HG03354 (cell line): ENCODE measurements around the gene VAC14.
"Not testable (repeated sequence)": the region's sequence is repeated elsewhere in the genome, so short reads cannot be mapped to it uniquely, and the experiment has no call there.

Source experiments
- ATAC-seq: cut with Tn5 transposase; IDR thresholded peaks from one replicate; pipeline ENCODE4 v1.9.1; 2021; ENCODE audit warnings: mild to moderate bottlenecking; ENCODE audit not compliant: unreplicated experiment, poor library complexity, severe bottlenecking

VAC14 gene

DNA sequence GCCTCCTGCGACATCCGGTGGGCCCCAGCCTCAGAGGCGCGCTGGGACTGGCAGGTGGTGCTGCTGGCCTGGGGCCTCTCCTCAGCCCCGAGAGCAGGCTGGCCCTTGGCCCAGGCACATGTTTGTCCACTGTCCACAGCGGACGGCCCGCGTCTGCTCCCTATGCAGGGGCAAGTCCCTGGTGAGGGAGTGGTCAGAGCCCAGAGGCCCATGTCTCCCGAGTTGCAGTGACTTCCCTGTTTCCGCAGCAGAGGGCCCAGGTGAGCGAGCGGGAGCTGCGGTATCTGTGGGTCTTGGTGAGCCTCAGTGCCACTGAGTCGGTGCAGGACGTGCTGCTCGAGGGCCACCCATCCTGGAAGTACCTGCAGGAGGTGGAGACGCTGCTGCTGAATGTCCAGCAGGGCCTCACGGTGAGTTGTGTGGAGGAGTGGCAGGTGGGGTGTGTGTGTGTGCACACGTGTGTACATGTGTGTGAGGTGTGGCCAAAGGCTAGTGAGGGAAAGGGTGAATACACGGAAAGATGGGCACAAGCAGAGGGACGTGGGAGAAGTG, 144.2 kb downstream of the VAC14 start:
- no peak for ATAC-seq

- no peak for ATAC-seq
Measured at GRCh38 chr16:70656065-70656711, 144.8 kb downstream of the VAC14 start.

DNA sequence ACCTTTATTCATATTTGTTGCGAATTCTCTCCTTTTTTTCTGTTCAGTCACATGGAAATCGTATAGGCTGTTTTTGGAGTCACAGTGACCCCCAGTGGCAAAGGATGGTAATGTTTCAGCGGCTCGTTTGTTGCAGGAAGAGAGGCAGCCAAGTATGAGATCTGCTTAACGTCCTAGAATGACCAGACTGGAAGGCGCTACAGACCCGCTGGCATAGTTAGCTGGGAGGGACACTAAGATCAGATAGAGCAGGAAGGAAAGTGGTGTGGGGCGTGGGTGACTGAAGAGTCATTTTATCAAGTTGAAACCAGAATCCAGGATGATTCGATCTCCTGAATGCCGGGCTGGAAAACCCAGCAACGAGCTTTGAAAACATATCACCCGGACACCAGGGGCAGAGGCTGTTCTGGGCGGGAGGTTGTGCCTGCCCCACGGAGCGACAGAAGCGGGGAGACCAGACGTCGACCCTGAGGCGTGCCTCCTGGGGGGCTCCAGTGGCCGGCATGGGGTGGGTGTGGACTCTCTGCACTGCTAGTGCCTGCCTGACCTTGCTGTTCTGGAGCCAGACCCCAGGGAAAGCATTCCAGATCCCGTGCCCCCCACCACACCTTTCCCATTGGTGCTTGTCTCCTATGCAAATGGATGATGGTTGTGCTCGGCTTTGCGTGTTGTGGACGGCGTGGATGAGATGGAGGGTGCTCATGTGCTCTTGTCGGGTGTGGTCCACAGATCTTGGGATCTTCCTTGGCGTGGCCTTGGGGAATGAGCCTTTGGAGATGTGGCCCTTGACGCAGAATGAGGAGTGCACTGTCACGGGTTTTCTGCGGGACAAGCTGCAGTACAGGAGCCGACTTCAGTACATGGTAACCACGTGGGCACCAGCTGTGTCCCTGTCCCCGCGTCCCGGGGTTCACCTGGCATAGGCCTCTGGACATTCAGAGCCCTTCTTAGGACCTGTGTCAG, 146.9 kb downstream of the VAC14 start:
- peak; percentile 50 for ATAC-seq

GRCh38 chr16:70653406-70653805, 147.6 kb downstream of the VAC14 start:
- ATAC-seq = peak; percentile 12

GRCh38 chr16:70652322-70652721, 148.6 kb downstream of the VAC14 start:
- ATAC-seq = no peak

GRCh38 chr16:70651524-70651923, 149.4 kb downstream of the VAC14 start:
- ATAC-seq = no peak

DNA sequence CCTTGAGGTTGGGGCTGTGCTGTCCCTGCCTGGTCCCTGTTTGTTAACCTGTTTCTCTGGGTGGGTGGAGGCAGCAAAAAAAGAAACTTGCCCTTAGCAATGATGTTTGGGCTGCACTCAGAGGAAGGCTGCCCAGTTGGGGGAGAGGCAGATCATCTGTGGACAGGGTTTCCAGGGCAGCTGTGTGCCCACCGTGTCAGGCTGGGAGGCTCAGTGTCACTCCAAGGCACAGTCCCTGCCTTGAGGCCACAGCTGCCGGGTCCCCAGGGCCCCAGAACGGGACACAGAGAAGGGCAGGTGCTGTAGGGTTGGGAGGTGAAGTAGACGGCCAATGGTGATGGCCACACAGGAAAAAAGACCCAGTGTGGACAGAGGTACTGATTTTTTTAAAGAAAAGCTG, 150.7 kb downstream of the VAC14 start:
- ATAC-seq = no peak

- no peak for ATAC-seq
Measured at GRCh38 chr16:70649300-70649699, 151.7 kb downstream of the VAC14 start.

DNA sequence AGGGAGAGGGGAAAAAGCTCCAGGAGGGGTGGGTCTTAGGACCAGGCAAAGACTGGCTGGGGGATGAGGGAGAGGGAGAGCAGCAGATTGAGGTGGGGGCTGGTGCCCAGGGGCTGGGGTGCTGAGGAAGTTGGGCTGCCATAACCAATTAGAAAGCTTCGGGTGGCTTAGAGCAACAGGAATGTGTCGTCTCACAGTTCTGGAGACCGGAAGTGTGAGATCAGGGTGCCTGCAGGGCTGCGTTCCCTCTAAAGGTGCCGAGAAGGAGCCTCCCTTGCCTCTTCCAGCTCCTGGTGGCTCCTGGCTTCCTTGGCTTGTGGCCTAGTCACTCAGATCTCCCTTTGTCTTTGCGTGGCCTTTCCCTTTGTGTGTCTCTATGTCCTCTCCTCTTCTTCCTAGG, 152.4 kb downstream of the VAC14 start:
- ATAC-seq = no peak

DNA sequence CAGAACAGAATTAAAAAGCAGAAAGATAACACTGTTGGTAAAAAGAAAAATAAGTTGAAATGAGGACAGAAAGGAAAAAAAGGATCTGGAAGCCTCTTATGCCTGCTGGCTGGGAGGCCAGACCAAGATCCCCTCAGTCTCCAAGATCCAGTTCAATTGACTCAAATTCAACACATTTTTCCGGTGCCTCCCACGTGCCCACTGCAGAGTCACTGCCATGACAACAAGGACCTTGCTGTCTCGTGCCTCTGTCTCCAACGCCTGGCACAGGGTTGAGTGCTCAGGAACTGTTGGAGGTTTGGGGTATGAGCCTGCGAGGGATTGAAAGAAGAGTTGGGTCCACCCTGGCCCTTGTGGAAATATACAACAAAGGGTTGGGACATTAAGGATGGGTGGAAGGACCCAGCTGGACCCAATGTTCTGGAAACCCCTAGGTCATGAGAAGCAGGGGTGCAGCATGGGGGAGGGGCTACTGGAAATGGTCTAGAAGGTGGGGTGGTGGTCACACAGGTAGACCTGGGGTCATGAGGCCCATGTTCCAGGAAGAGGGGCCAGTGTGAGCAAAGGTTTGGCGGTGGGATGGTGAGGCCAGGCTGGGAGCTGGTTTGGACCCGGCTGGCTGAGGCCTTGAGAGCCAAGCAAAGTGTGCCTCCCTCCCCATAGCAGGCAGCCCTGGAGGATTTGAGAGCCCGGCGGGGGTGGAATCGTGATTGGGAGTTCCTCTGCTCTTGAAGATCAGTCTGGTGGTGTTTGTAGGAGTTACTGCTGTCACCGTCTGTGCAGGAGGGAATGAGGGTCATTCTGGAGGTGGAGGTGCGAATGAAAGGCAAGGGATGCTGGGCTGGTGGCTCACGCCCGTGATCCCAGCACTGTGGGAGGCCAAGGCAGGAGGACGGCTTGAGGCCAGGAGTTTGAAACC, 153.3 kb downstream of the VAC14 start:
- no peak for ATAC-seq

- no peak for ATAC-seq
Measured at GRCh38 chr16:70646260-70647241, 154.4 kb downstream of the VAC14 start, which contains the start of gene IL34. TSS of gene IL34 (plus strand) at chr16:70646559. CDS start at chr16:70646948, 389 bp downstream.

DNA sequence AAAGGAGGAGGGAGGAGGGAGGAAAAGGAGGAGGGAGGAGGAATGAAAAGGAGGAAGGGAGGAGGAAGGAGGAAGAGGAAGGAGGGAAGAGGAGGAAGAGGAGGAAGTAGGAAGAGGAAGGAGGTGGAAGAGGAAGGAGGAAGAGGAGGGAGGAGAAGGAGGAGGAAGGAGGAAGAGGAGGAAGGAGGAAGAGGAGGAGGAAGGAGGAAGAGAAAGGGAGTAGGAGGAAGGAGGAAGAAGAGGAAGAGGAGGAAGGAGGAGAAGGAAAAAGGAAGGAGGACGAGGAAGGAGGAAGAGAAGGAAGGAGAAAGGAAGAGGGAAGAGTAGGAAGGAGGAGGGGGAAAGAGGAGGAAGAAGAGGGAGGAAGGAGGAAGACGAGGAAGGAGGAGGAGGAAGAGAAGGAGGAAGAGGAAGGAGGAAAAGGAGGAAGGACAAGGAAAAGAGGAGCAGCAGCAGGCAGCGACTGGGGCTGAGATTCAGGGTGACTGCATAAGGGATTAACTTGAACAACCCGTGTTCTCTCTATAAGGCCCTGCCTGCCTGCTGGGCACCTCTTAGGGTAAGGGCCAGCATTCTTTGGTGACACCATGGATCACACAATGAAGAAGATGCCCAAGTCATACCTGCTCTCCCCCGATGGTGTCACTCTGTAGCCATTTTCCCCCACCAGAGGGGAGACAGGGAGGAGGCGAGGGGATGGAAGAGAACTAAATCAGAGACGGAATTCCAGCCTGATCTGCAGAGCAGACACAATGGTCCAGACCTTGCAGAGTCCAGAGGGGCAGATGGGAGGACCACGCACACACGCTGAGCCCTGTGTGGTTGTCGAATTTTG, 156.0 kb downstream of the VAC14 start:
- no peak for ATAC-seq

GRCh38 chr16:70643264-70643663, 157.7 kb downstream of the VAC14 start:
- ATAC-seq = not testable (repeated sequence)

GRCh38 chr16:70642633-70643032, 158.3 kb downstream of the VAC14 start:
- ATAC-seq = no peak

- ATAC-seq = no peak
Measured at GRCh38 chr16:70638814-70639792, 161.9 kb downstream of the VAC14 start.
